PC-3 (cell line): ENCODE data around the gene WNT7A. TPM values are rescaled to one million over a fixed set of nuclear protein-coding genes. Genes with fewer than 3 reads are reported as not detected.

Experiments
- ATAC-seq: fragments of 200-7000 bp; cut with Tn5 transposase; 2 replicates; pipeline ENCODE4 v1.9.1; 2020; ENCODE audit warnings: mild to moderate bottlenecking, moderate library complexity
- BruUV-seq: library from RNA; stranded (reverse); fragments of 400-500 nt; replicated peaks from 2 replicates; lab custom pipeline; 2021; lab: Mats Ljungman, UMichigan
- CTCF ChIA-PET: fragments of 300-600 bp; sonication (Branson Sonifier 250); formaldehyde crosslinking; loops from one replicate; lab custom pipeline; 2022; ENCODE audit warnings: antibody characterized with exemption; lab: Charles Lee
- POLR2A ChIA-PET: fragments of 300-600 bp; sonication (Branson Sonifier 250); formaldehyde crosslinking; loops from one replicate; lab custom pipeline; 2022; ENCODE audit warnings: antibody characterized with exemption; ENCODE audit not compliant: unreplicated experiment; lab: Charles Lee
- DNase-seq: peaks from one replicate; pipeline ENCODE4 v3.0.0-alpha.2; 2015
- H2AFZ ChIP-seq: fragments of 300-600 bp; sonication (generic); 2 replicates; pipeline ENCODE4 v1.6.0; 2016; ENCODE audit warnings: antibody characterized with exemption, low read length
- H3F3A ChIP-seq: fragments of 300-600 bp; sonication (generic); one replicate; pipeline ENCODE4 v1.6.0; 2017; ENCODE audit warnings: antibody characterized with exemption, low read length, control low read depth, mild to moderate bottlenecking; ENCODE audit not compliant: unreplicated experiment
- H3K27ac ChIP-seq: fragments of 300-600 bp; sonication (generic); 2 replicates; pipeline ENCODE4 v1.5.1; 2016; ENCODE audit warnings: mild to moderate bottlenecking, low read length
- H3K27me3 ChIP-seq: fragments of 300-600 bp; sonication (generic); 2 replicates; pipeline ENCODE4 v1.6.1; 2016; ENCODE audit warnings: low read length, mixed read lengths
- H3K36me3 ChIP-seq: fragments of 300-600 bp; sonication (generic); 2 replicates; pipeline ENCODE4 v1.6.1; 2016; ENCODE audit warnings: low read depth, mixed run types, low read length, mixed read lengths
- H3K4me1 ChIP-seq: fragments of 300-600 bp; sonication (generic); 2 replicates; pipeline ENCODE4 v1.5.1; 2016; ENCODE audit warnings: low read length; ENCODE audit not compliant: insufficient read depth
- H3K4me2 ChIP-seq: fragments of 300-600 bp; sonication (generic); 2 replicates; pipeline ENCODE4 v1.6.0; 2016; ENCODE audit warnings: low read length
- H3K4me3 ChIP-seq: fragments of 300-600 bp; sonication (generic); 2 replicates; pipeline ENCODE4 v1.5.1; 2016; ENCODE audit warnings: mild to moderate bottlenecking, low read length, mixed read lengths
- H3K79me2 ChIP-seq: fragments of 300-600 bp; sonication (generic); 2 replicates; pipeline ENCODE4 v1.6.1; 2017; ENCODE audit warnings: low read length, mixed read lengths
- H3K9ac ChIP-seq: fragments of 300-600 bp; sonication (generic); 2 replicates; pipeline ENCODE4 v1.6.0; 2016; ENCODE audit warnings: mild to moderate bottlenecking, low read length
- H3K9me2 ChIP-seq: fragments of 300-600 bp; sonication (generic); replicated peaks from 2 replicates; pipeline ENCODE4 v1.6.1; 2016; ENCODE audit warnings: mixed run types, low read length, mixed read lengths
- H3K9me3 ChIP-seq: fragments of 300-600 bp; sonication (generic); 2 replicates; pipeline ENCODE4 v1.6.1; 2016; ENCODE audit warnings: low read length, mixed read lengths
- H4K20me1 ChIP-seq: fragments of 300-600 bp; sonication (generic); 2 replicates; pipeline ENCODE4 v1.6.1; 2016; ENCODE audit warnings: low read length, mixed read lengths
- CTCF ChIP-seq: fragments of 300-600 bp; sonication (generic); conservative IDR thresholded peaks from 2 replicates; pipeline ENCODE4 v1.5.1; 2017; ENCODE audit warnings: antibody characterized with exemption, low read depth, mild to moderate bottlenecking, low read length
- EZH2 ChIP-seq: fragments of 300-600 bp; sonication (generic); IDR thresholded peaks from one replicate; pipeline ENCODE4 v1.6.1; 2017; ENCODE audit warnings: antibody characterized with exemption, mild to moderate bottlenecking, low read length; ENCODE audit not compliant: unreplicated experiment
- EZH2phosphoT487 ChIP-seq: fragments of 300-600 bp; sonication (generic); IDR thresholded peaks from 2 replicates; pipeline ENCODE4 v1.6.1; 2018; ENCODE audit warnings: mild to moderate bottlenecking, antibody characterized with exemption, low read length, borderline replicate concordance
- intact Hi-C: fragments of 100-400 bp; cut with micrococcal nuclease; formaldehyde crosslinking; loops from 2 replicates; pipeline ENCODE4 v1.9.0; 2023
- total RNA-seq: library from RNA; depleted of rRNA; stranded (reverse); fragments of >200 nt; gene quantifications from 2 replicates; pipeline ENCODE4 v1.2.3, GENCODE V29; 2014

The WNT7A gene
- total RNA-seq, 1 experiment from 2014 or later, result 16.2 TPM

GRCh38 chr3:13840456-13840855 lies 39.4 kb downstream of the WNT7A start:
- ChIA-PET POLR2A (no interaction called here), CTCF (no interaction called here)
- no TSS peak for BruUV-seq
- peak overlapping the region; percentile 20 for H3K4me2 ChIP-seq
- H3K27me3 ChIP-seq, result no peaks in the 10 kb centered on the region
- no peak overlapping the region for H3K4me3 ChIP-seq
- no peaks in the 10 kb centered on the region for H3K9me2 ChIP-seq
- TF ChIP-seq EZH2 (no peak), CTCF (no peak), EZH2phosphoT487 (no peak)
- H3K36me3 ChIP-seq, result no peaks in the 10 kb centered on the region
- DNase-seq (peak; percentile 24), ATAC-seq (no peak)
- peaks cover 20% of the 10 kb centered on the region; the same call in 1 of the 2 replicates for H3K79me2 ChIP-seq
- H2AFZ ChIP-seq, result no peak overlapping the region
- peak overlapping the region; percentile 68 for H3K27ac ChIP-seq
- H4K20me1 ChIP-seq, result no peaks in the 10 kb centered on the region
- H3K9ac ChIP-seq, result no peak overlapping the region
- intact Hi-C loops, result loop anchor here (2.0 to 5.0 kb wide), 2 partner anchors 18 to 37 kb away; no protein-coding TSS in a partner anchor
- H3F3A ChIP-seq, result peaks cover 10% of the 10 kb centered on the region
- H3K9me3 ChIP-seq, result no peaks in the 10 kb centered on the region
- peaks cover 31% of the 10 kb centered on the region for H3K4me1 ChIP-seq

DNA sequence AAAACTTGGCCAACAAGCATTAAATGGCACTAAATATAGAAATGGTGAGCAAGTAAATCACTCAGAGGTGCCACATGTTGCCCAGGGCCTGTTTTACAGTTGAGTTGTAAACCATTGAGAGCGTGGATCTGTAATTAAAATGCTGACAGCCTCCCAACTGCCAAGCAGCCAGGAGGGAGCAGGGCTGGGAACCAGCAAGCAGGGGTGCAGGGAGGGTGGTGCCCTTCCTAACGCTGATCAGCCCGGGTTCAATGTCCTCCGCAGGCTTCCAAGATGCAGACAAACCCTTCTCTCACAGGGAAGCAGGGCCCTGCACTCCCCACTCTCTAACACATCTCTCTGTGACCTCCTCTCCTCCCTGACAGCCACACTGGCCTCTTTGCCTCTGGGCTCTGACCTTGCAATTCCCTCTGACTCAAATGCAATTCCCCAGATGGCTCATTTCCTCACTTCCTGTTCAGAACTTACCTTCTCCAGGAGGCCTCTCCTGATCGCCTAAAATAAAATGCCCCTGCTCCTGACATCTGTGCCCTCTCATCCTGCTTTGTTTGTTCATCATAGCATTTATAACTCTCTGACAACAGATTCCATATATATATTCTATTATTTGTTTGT lies 40.0 kb downstream of the WNT7A start:
- Histone ChIP-seq H3K36me3 (no peaks in the 10 kb centered on the region), H3K79me2 (peaks cover 20% of the 10 kb centered on the region; the same call in 1 of the 2 replicates), H4K20me1 (no peaks in the 10 kb centered on the region), H3K4me3 (no peak overlapping the region), H3K27me3 (no peaks in the 10 kb centered on the region), H3K4me1 (peaks cover 31% of the 10 kb centered on the region), H3K9ac (0 out of 2 replicates have a peak overlapping the region, but pooled peaks have one; percentile 7), H3K9me3 (no peaks in the 10 kb centered on the region), H3K27ac (peak overlapping the region; percentile 68), H3F3A (peaks cover 10% of the 10 kb centered on the region), H3K9me2 (no peaks in the 10 kb centered on the region), H2AFZ (no peak overlapping the region), H3K4me2 (peak overlapping the region; percentile 20)
- DNase-seq (peak; percentile 64), ATAC-seq (peak; percentile 49)
- no peak for TF ChIP-seq CTCF
- TF ChIP-seq EZH2phosphoT487, result no peak
- intact Hi-C loops, result loop anchor here (2.0 to 5.0 kb wide), 2 partner anchors 17 to 37 kb away; no protein-coding TSS in a partner anchor
- CTCF ChIA-PET, result no interaction called here
- POLR2A ChIA-PET, result no interaction called here
- no TSS peak for BruUV-seq

DNA sequence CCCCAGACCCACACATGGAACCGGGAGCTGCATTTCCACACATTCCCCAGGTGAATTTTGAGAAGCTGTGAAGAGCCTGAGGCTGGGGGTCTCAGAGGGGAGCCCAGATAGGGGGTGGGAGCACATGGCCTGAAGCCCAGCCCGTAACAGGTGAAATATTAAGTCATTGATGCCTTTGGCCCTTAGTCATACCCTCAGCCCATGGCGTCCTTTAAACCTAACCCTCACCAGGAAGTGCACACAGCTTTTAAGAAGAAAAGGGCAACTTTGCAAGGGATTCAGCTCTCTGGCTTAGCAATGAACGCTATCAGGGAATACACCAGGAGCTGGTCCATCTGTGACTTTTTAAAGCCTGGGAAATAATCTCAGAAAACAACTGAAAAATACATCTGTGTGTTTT lies 40.6 kb downstream of the WNT7A start:
- H3K9ac ChIP-seq, result 0 out of 2 replicates have a peak overlapping the region, but pooled peaks have one; percentile 7
- DNase-seq (peak; percentile 28), ATAC-seq (no peak)
- H3K9me2 ChIP-seq, result no peaks in the 10 kb centered on the region
- H3F3A ChIP-seq, result peaks cover 10% of the 10 kb centered on the region
- BruUV-seq, result no TSS peak
- TF ChIP-seq CTCF, result no peak
- TF ChIP-seq EZH2phosphoT487, result no peak
- TF ChIP-seq EZH2, result no peak
- no peaks in the 10 kb centered on the region for H3K9me3 ChIP-seq
- H3K4me3 ChIP-seq, result no peak overlapping the region
- ChIA-PET CTCF (no interaction called here), POLR2A (no interaction called here)
- no peaks in the 10 kb centered on the region for H4K20me1 ChIP-seq
- peaks cover 24% of the 10 kb centered on the region; the same call in 1 of the 2 replicates for H3K79me2 ChIP-seq
- intact Hi-C loops, result no loop called here
- H3K27ac ChIP-seq, result peak overlapping the region; percentile 68
- no peak overlapping the region for H2AFZ ChIP-seq
- no peaks in the 10 kb centered on the region for H3K36me3 ChIP-seq
- no peaks in the 10 kb centered on the region for H3K27me3 ChIP-seq
- H3K4me2 ChIP-seq, result peak overlapping the region; percentile 20
- H3K4me1 ChIP-seq, result peaks cover 32% of the 10 kb centered on the region
